ENCODE measurements around the gene H2AZ2. TPM values are rescaled to one million over a fixed set of nuclear protein-coding genes. Genes with fewer than 3 reads are reported as not detected.
A peak's percentile ranks its signal among the peaks of the same experiment; 100 is the strongest.

H2AZ2 gene
- total RNA-seq, 2 donors from 2014 or later: 166 to 242 TPM

DNA sequence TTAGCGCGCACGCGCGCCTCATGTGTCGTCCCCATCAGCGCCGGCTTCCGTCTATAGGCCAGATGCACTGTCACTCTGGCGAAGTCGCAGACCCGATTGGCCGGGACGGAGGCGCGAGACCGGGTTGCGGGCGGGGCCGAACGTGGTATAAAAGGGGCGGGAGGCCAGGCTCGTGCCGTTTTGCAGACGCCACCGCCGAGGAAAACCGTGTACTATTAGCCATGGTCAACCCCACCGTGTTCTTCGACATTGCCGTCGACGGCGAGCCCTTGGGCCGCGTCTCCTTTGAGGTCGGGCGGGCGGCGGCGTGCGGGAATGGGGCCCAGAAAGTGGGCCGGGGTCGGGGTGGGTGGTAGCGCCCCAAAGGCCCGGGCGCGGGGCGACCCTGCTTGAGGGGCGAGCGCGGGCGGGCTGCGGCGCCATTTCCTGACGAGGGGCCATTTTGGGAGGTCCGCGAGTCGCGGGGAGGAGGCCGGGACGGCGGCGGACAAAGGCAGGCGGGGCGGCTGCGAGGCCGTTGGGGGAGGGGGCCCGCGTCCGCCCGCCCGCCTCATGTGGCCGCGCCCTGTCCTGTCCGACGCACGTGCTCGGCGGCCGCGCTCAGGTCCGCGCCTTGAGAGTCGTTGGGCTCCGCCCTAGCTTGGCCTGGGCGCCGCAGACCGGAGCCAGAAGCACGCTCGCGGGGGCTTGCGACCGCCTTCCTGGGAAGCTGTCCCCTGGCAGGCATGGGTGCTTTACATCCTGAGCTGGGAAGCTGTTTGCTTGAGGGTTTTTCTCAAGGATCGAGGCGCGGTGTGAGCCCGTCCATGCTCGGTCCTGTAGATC, 51.2 kb downstream of the H2AZ2 start, which contains the start of gene PPIA:
Gene PPIA, plus strand, starts transcription at position 178 of the 825 bp plus-strand sequence. Its CDS starts 44 bp downstream, at position 222.
- peak; percentile 98 for DNase-seq
- Histone ChIP-seq H3K36me3 (peaks cover 10% of the 10 kb centered on the region), H3K27me3 (no peaks in the 10 kb centered on the region), H3K9me3 (no peaks in the 10 kb centered on the region), H3K27ac (peak within 1 kb of the TSS; percentile 99), H3K9ac (ENCODE audit: low read depth in 2 of 2, low read length in 2 of 2) (peak within 1 kb of the TSS; percentile 91 to 95), H3K4me3 (peak within 1 kb of the TSS; percentile 66), H3K4me1 (peaks cover 13% of the 10 kb centered on the region)
- intact Hi-C loops (cut with DNase I): loop anchor here (5.0 kb wide), 2 partner anchors 51 to 214 kb away; partner anchors contain the start of genes H2AZ2 and TMED4
- TF ChIP-seq, protein P1, sequence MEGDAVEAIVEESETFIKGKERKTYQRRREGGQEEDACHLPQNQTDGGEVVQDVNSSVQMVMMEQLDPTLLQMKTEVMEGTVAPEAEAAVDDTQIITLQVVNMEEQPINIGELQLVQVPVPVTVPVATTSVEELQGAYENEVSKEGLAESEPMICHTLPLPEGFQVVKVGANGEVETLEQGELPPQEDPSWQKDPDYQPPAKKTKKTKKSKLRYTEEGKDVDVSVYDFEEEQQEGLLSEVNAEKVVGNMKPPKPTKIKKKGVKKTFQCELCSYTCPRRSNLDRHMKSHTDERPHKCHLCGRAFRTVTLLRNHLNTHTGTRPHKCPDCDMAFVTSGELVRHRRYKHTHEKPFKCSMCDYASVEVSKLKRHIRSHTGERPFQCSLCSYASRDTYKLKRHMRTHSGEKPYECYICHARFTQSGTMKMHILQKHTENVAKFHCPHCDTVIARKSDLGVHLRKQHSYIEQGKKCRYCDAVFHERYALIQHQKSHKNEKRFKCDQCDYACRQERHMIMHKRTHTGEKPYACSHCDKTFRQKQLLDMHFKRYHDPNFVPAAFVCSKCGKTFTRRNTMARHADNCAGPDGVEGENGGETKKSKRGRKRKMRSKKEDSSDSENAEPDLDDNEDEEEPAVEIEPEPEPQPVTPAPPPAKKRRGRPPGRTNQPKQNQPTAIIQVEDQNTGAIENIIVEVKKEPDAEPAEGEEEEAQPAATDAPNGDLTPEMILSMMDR (IDR thresholded peaks at IDR 0.05): no peak

DNA sequence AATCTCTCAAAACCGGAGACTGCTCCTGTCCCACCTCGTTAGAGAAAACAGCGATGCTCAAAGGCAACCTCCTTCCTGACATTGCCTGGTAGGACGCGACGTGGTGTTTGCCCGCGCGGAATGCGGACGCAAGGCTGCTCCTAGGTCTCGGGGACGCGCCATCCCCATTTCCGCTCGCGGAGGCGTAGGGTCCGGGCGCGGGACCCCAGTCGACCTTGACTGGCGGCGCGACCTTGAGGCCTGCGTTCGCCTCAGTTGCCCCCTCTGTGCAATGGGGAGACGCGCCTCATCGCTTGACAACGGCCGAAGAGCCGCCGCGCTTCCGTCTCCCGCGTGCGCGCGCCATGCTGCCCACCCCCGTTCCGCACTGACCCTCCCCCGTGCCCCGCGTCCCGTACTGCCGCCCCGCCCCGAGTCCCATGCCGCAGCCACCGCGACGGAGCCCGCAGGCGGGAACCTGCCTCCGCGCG, 51.8 kb downstream of the H2AZ2 start:
- peak overlapping the region; percentile 75 to 91 for H3K9ac ChIP-seq (ENCODE audit: low read depth in 2 of 2, low read length in 2 of 2)
- H3K36me3 ChIP-seq: peaks cover 6% of the 10 kb centered on the region
- intact Hi-C loops (cut with DNase I): loop anchor here (5.0 kb wide), 2 partner anchors 51 to 214 kb away; partner anchors contain the start of genes H2AZ2 and TMED4
- H3K27me3 ChIP-seq: no peaks in the 10 kb centered on the region
- H3K27ac ChIP-seq: peak overlapping the region; percentile 99
- TF ChIP-seq, protein P1 (IDR thresholded peaks at IDR 0.05): no peak
- DNase-seq: no peak
- H3K9me3 ChIP-seq: no peaks in the 10 kb centered on the region
- peak overlapping the region; percentile 66 for H3K4me3 ChIP-seq
- H3K4me1 ChIP-seq: peaks cover 13% of the 10 kb centered on the region

DNA sequence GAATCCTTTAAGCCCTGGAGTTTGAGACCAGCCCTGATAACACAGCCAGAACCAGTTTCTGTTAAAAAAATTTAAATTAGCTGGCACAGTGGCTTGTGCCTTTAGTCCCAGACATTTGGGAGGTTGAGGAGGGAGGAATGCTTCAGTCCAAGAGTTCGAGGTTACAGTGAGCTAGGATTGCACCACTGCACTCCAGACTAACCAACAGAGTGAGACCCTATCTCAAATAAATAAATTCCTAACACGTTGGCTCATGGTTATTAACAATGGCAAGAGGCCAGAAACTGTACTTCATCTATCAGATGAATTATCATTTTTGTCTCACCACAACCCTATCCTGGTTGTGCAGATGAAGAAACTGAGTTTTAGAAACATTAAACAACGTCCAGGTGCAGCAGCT, 53.6 kb downstream of the H2AZ2 start:
- H3K27ac ChIP-seq: no peak overlapping the region
- H3K4me1 ChIP-seq: peaks cover 10% of the 10 kb centered on the region
- H3K36me3 ChIP-seq: no peaks in the 10 kb centered on the region
- no peaks in the 10 kb centered on the region for H3K27me3 ChIP-seq
- no peak overlapping the region for H3K4me3 ChIP-seq
- intact Hi-C loops (cut with DNase I): no loop called here
- no peak overlapping the region for H3K9ac ChIP-seq (ENCODE audit: low read depth in 2 of 2, low read length in 2 of 2)
- DNase-seq: no peak
- H3K9me3 ChIP-seq: no peaks in the 10 kb centered on the region
- TF ChIP-seq, protein P1 (IDR thresholded peaks at IDR 0.05): no peak

DNA sequence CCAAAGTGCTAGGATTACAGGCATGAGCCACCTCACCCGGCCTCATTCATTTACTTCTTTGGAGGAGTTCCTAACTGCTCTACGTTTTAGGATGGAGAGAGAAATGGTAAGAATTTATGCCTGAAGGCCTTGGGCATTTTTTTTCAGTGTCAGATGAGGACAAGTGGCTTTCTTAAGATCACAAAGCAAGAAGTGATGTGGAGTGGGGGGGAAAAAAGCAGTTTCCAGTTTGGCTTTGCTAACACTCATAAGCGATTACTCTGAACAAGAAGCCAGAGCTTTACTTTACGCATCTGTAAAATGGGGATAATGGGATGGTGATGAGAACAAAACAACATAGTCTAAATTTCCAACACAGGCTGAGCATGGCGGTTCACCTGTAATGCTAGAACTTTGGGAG, 54.0 kb downstream of the H2AZ2 start:
- no peak for DNase-seq
- TF ChIP-seq, protein P1 (IDR thresholded peaks at IDR 0.05): no peak
- no peak overlapping the region for H3K27ac ChIP-seq

DNA sequence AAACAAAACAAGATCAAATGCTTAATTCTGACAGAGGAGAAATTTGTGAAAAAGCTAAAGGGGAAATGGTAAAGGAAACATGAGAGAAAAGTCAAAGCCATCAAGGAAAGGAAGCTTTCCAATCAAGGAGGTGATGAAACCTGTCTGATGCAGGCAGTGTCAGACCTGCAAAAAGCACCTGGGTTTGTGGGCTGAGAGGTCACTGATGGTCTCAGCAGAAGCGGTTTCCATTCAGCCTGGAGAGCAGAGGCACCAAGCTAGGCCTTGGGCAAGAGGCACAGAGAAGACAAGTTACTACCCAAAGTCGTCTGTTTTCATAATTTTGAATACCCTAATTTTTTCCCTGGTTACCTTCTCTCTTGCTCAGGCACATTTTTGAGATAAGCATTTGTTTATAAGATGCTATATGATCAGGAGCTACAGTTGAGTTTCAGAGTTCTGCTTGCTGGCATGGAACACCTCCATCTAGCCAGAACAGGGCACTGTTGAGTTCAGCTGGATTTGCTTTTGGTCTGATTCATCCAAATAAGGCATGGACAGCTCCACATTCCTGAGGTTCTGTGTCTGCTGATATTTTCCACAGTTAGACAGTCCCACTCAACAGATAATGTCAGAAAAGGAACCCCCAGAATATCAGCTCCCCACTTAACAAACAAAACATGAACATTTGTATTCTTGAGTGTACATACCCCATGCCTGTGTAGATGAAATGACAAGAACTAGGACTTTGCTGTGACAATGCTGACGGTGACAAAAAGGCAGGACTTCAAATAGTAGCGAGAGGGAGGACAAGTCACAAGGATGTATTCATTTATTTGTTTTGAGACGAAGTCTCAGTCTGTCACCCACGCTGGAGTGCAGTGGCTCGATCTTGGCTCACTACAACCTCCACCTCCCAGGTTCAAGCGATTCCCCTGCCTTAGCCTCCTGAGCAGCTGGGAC, 56.3 kb downstream of the H2AZ2 start:
- no peaks in the 10 kb centered on the region for H3K27me3 ChIP-seq
- intact Hi-C loops (cut with DNase I): no loop called here
- H3K4me1 ChIP-seq: no peaks in the 10 kb centered on the region
- no peak overlapping the region for H3K27ac ChIP-seq
- H3K4me3 ChIP-seq: no peak overlapping the region
- H3K9me3 ChIP-seq: no peaks in the 10 kb centered on the region
- H3K9ac ChIP-seq (ENCODE audit: low read depth in 2 of 2, low read length in 2 of 2): no peak overlapping the region
- TF ChIP-seq, protein P1 (IDR thresholded peaks at IDR 0.05): no peak
- DNase-seq: no peak
- H3K36me3 ChIP-seq: no peaks in the 10 kb centered on the region

More for the DNA sequence above, 54.0 kb downstream of the H2AZ2 start:
- Histone ChIP-seq H3K4me3 (no peak overlapping the region), H3K27me3 (no peaks in the 10 kb centered on the region), H3K36me3 (no peaks in the 10 kb centered on the region), H3K9ac (ENCODE audit: low read depth in 2 of 2, low read length in 2 of 2) (no peak overlapping the region), H3K4me1 (peaks cover 6% of the 10 kb centered on the region), H3K9me3 (no peaks in the 10 kb centered on the region)
- intact Hi-C loops (cut with DNase I): no loop called here

All from colonic mucosa (tissue), 4 donors.